Nephron progenitor cell (in vitro differentiated cells): ENCODE measurements around the gene GRID2.

Experiments
- DNase-seq: peaks from one replicate; pipeline ENCODE4 v3.0.0; 2021
- H3K27ac Mint-ChIP-seq: 2 replicates; pipeline ENCODE4 v1.8.0; 2021; ENCODE audit warnings: mild to moderate bottlenecking, moderate library complexity, mixed read lengths
- H3K27me3 Mint-ChIP-seq: 2 replicates; pipeline ENCODE4 v1.8.0; 2021; ENCODE audit warnings: mild to moderate bottlenecking, low read depth, mixed read lengths; ENCODE audit not compliant: poor library complexity
- H3K36me3 Mint-ChIP-seq: 2 replicates; pipeline ENCODE4 v1.8.0; 2021; ENCODE audit warnings: low read depth, mixed read lengths
- H3K4me1 Mint-ChIP-seq: 2 replicates; pipeline ENCODE4 v1.8.0; 2021; ENCODE audit warnings: mixed read lengths
- H3K4me3 Mint-ChIP-seq: 2 replicates; pipeline ENCODE4 v1.8.0; 2021; ENCODE audit warnings: mild to moderate bottlenecking, moderate library complexity, mixed read lengths
- H3K9me3 Mint-ChIP-seq: 2 replicates; pipeline ENCODE4 v1.8.0; 2021; ENCODE audit warnings: mild to moderate bottlenecking, moderate library complexity, mixed read lengths
- TF ChIP-seq, protein P1 (sequence below): fragments of 200-600 bp; sonication (generic); IDR thresholded peaks from 2 replicates; pipeline ENCODE4 v1.5.0; 2021; ENCODE audit warnings: antibody characterized with exemption

The GRID2 gene

DNA sequence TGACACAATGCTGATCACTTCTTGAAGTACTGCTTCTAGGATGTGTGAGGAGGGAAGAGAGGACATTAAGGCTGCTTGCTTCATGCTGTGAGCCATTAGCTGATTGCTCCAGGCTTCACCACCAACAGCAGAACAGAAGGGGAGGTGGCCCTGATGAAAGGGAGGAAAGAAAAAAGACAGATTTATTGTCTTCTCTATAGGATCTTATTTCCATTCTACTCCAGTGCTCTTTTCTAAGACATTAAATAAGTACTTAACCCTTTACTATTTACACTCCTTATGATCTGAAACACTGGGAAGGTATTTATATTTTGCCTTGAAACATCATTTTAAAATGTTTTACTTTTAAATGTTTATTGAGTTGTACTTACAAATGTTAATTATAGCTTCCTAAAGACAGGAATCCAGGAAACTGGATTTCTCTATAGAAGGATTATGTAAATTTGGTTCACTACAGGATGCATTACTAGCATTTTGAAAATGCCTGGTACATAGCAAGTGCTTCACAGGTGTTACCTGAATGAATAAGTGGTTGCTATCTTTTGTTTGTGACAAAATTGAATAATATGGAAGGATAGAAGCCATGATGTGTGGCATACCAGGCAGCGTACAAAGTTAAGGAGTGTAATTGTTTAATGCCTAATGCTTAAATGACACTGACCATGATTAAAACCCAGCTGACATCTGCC lies 843.9 kb downstream of the GRID2 start:
- peak; percentile 40 for DNase-seq
- Mint-ChIP-seq H3K36me3 (no peaks in the 10 kb centered on the region), H3K4me3 (no peak overlapping the region), H3K9me3 (peaks cover 3% of the 10 kb centered on the region), H3K27ac (peak overlapping the region; percentile 12), H3K27me3 (no peaks in the 10 kb centered on the region), H3K4me1 (peaks cover 47% of the 10 kb centered on the region)
- TF ChIP-seq, protein P1, sequence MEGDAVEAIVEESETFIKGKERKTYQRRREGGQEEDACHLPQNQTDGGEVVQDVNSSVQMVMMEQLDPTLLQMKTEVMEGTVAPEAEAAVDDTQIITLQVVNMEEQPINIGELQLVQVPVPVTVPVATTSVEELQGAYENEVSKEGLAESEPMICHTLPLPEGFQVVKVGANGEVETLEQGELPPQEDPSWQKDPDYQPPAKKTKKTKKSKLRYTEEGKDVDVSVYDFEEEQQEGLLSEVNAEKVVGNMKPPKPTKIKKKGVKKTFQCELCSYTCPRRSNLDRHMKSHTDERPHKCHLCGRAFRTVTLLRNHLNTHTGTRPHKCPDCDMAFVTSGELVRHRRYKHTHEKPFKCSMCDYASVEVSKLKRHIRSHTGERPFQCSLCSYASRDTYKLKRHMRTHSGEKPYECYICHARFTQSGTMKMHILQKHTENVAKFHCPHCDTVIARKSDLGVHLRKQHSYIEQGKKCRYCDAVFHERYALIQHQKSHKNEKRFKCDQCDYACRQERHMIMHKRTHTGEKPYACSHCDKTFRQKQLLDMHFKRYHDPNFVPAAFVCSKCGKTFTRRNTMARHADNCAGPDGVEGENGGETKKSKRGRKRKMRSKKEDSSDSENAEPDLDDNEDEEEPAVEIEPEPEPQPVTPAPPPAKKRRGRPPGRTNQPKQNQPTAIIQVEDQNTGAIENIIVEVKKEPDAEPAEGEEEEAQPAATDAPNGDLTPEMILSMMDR: no peak

- Mint-ChIP-seq H3K27ac (no peak overlapping the region), H3K27me3 (peaks cover 3% of the 10 kb centered on the region), H3K4me3 (no peak overlapping the region), H3K4me1 (peaks cover 17% of the 10 kb centered on the region), H3K9me3 (peaks cover 3% of the 10 kb centered on the region), H3K36me3 (no peaks in the 10 kb centered on the region)
- no peak for DNase-seq
- TF ChIP-seq, protein P1: no peak
Observed at GRCh38 chr4:93152491-93152890, 848.7 kb downstream of the GRID2 start.

GRCh38 chr4:93157986-93158385 lies 854.2 kb downstream of the GRID2 start:
- Mint-ChIP-seq H3K27ac (no peak overlapping the region), H3K4me1 (peaks cover 4% of the 10 kb centered on the region), H3K9me3 (no peaks in the 10 kb centered on the region), H3K36me3 (no peaks in the 10 kb centered on the region), H3K27me3 (peaks cover 3% of the 10 kb centered on the region), H3K4me3 (no peak overlapping the region)
- DNase-seq: no peak
- TF ChIP-seq, protein P1: no peak

- TF ChIP-seq, protein P1: no peak
- no peak for DNase-seq
- Mint-ChIP-seq H3K9me3 (no peaks in the 10 kb centered on the region), H3K36me3 (no peaks in the 10 kb centered on the region), H3K27me3 (peaks cover 4% of the 10 kb centered on the region), H3K4me3 (no peak overlapping the region), H3K27ac (no peak overlapping the region), H3K4me1 (no peaks in the 10 kb centered on the region)
Observed at GRCh38 chr4:93168053-93168452, 864.3 kb downstream of the GRID2 start.

DNA sequence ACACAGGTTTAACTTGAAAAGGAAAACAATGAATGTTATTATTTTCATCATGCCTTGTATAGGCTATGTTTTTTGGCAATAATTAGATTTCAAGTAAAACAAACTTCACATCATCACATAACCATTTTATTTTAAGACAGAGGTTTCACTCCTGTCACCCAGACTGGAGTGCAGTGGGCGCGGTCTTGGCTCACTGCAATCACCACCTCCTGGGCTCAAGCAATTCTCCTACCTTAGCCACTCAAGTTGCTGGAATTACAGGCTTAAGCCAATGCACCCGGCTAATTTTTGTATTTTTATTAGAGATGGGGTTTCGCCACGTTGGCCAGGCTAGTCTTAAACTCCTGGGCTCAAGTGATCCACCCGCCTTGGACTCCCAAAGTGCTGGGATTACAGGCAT lies 866.2 kb downstream of the GRID2 start:
- Mint-ChIP-seq H3K9me3 (no peaks in the 10 kb centered on the region), H3K36me3 (no peaks in the 10 kb centered on the region), H3K4me3 (no peak overlapping the region), H3K27me3 (no peaks in the 10 kb centered on the region), H3K4me1 (no peaks in the 10 kb centered on the region), H3K27ac (no peak overlapping the region)
- TF ChIP-seq, protein P1: no peak
- DNase-seq: no peak

- no peak overlapping the region for H3K27ac Mint-ChIP-seq
- H3K36me3 Mint-ChIP-seq: no peaks in the 10 kb centered on the region
- no peak overlapping the region for H3K4me3 Mint-ChIP-seq
- TF ChIP-seq, protein P1: no peak
- H3K4me1 Mint-ChIP-seq: no peaks in the 10 kb centered on the region
- no peaks in the 10 kb centered on the region for H3K9me3 Mint-ChIP-seq
- H3K27me3 Mint-ChIP-seq: no peaks in the 10 kb centered on the region
- DNase-seq: no peak
Observed at GRCh38 chr4:93174598-93174997, 870.8 kb downstream of the GRID2 start.
